ENCODE measurements around the gene ZBTB7C.

The ZBTB7C gene

GRCh38 chr18:48393776-48394175, 15.4 kb downstream of the ZBTB7C start:
- no peak overlapping the region for H3K4me3 ChIP-seq (ENCODE audit: low read depth, low read length)
- no peak for DNase-seq (ENCODE audit: low read depth, low spot score)
- in situ Hi-C loops (cut with HindIII; ENCODE audit: low sequenced_read_pairs) = no loop called here
- TF ChIP-seq, protein P1, sequence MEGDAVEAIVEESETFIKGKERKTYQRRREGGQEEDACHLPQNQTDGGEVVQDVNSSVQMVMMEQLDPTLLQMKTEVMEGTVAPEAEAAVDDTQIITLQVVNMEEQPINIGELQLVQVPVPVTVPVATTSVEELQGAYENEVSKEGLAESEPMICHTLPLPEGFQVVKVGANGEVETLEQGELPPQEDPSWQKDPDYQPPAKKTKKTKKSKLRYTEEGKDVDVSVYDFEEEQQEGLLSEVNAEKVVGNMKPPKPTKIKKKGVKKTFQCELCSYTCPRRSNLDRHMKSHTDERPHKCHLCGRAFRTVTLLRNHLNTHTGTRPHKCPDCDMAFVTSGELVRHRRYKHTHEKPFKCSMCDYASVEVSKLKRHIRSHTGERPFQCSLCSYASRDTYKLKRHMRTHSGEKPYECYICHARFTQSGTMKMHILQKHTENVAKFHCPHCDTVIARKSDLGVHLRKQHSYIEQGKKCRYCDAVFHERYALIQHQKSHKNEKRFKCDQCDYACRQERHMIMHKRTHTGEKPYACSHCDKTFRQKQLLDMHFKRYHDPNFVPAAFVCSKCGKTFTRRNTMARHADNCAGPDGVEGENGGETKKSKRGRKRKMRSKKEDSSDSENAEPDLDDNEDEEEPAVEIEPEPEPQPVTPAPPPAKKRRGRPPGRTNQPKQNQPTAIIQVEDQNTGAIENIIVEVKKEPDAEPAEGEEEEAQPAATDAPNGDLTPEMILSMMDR (IDR thresholded peaks at IDR 0.05; ENCODE audit: low read depth, low read length) = no peak

DNA sequence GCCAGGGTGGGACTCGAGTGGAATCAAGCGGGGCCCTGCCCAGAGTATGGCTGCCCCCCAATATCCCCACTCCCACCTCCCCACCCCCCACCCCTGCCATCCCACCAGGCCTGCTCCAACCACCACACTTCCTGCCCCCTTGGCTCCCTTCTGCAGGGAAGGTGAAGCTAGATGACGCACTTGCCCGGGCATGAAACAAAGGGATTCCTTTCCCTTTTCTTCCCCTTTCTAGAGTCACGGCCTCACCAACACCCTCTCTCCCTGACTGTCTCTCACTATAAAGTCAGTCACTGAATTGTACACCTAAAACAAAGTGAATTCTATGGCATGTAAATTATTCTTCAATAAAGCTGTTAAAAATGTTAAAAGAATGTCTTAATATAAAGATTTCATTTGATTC, 16.0 kb downstream of the ZBTB7C start:
- in situ Hi-C loops (cut with HindIII; ENCODE audit: low sequenced_read_pairs) = no loop called here
- no peak overlapping the region for H3K4me3 ChIP-seq (ENCODE audit: low read depth, low read length)
- TF ChIP-seq, protein P1 (IDR thresholded peaks at IDR 0.05; ENCODE audit: low read depth, low read length) = no peak
- DNase-seq (ENCODE audit: low read depth, low spot score) = no peak

DNA sequence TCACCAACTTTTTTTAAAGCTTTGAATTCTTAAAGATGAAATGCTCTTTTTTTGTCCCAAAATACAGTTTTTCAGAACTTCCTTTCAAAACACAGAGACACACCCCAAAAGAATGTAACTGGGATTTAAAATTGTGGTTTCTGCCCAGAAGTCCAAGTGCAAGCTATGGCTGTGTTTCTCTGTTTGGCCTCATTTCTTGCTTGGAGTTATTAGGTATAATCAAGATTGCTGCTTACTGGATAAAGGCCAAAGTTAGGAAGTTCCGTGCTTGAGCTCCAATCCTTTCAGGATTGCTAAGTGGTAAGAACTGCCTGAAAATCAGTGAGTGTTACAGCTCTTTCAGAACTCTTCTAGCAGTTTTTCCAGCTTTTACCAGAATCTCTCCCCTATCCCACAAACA, 16.9 kb downstream of the ZBTB7C start:
- DNase-seq (ENCODE audit: low read depth, low spot score) = no peak
- TF ChIP-seq, protein P1 (IDR thresholded peaks at IDR 0.05; ENCODE audit: low read depth, low read length) = no peak
- in situ Hi-C loops (cut with HindIII; ENCODE audit: low sequenced_read_pairs) = no loop called here
- no peak overlapping the region for H3K4me3 ChIP-seq (ENCODE audit: low read depth, low read length)

GRCh38 chr18:48391868-48392267, 17.3 kb downstream of the ZBTB7C start:
- in situ Hi-C loops (cut with HindIII; ENCODE audit: low sequenced_read_pairs) = no loop called here
- TF ChIP-seq, protein P1 (IDR thresholded peaks at IDR 0.05; ENCODE audit: low read depth, low read length) = no peak
- no peak for DNase-seq (ENCODE audit: low read depth, low spot score)
- no peak overlapping the region for H3K4me3 ChIP-seq (ENCODE audit: low read depth, low read length)

- in situ Hi-C loops (cut with HindIII; ENCODE audit: low sequenced_read_pairs) = no loop called here
- H3K4me3 ChIP-seq (ENCODE audit: low read depth, low read length) = no peak overlapping the region
- DNase-seq (ENCODE audit: low read depth, low spot score) = no peak
- TF ChIP-seq, protein P1 (IDR thresholded peaks at IDR 0.05; ENCODE audit: low read depth, low read length) = no peak
Measured at GRCh38 chr18:48390641-48391040, 18.5 kb downstream of the ZBTB7C start.

DNA sequence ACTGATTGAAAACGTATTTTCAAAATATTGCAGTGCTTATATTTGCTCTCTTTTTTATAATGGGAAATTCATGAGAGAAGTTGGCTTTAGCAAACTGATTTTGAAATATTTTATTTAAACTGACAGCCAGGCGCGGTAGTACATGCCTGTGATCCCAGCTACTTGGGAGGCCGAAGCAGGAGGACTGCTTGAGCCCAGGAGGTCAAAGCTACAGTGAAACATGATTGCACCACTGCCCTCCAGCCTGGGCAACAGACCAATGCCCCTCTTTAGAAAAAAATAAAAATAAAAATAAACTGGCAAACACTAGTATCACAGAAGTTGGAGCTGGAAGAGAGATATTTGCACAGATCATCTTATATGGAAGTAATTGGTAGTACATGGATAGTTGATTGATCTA, 20.7 kb downstream of the ZBTB7C start:
- TF ChIP-seq, protein P1 (IDR thresholded peaks at IDR 0.05; ENCODE audit: low read depth, low read length) = no peak
- DNase-seq (ENCODE audit: low read depth, low spot score) = no peak
- no peak overlapping the region for H3K4me3 ChIP-seq (ENCODE audit: low read depth, low read length)
- in situ Hi-C loops (cut with HindIII; ENCODE audit: low sequenced_read_pairs) = no loop called here

DNA sequence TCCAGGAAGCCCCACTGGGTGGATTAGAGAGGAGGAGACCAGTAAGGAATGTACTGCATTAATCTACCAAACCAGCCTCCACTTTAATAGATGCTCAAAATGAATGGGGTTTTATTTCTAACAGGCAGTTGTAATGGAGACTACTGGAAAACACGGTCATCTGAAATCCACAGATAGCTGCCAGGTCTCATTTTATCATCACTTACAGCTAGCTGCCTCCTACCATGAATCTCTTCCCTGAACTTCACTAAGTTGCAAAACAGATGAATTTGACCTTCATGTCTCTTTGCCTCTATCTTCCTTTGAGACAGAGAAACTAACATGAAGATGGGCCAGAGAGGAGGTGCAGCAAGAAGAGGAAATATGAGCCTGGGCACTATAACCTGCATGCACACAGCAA, 21.9 kb downstream of the ZBTB7C start:
- TF ChIP-seq, protein P1 (IDR thresholded peaks at IDR 0.05; ENCODE audit: low read depth, low read length) = no peak
- no peak for DNase-seq (ENCODE audit: low read depth, low spot score)
- in situ Hi-C loops (cut with HindIII; ENCODE audit: low sequenced_read_pairs) = no loop called here
- no peak overlapping the region for H3K4me3 ChIP-seq (ENCODE audit: low read depth, low read length)
